ENCODE measurements around the gene CASQ2.
A peak's percentile ranks its signal among the peaks of the same experiment; 100 is the strongest.

Gene CASQ2

GRCh38 chr1:115654663-115655305 is 113.7 kb downstream of the CASQ2 start:
- POLR2A ChIA-PET = interaction anchor here (0.7 kb wide), 1 partner anchor 9 kb away, joined by 3 read pairs; no protein-coding TSS in a partner anchor
- peak overlapping the region; percentile 61 to 78 for H3K27ac ChIP-seq (ENCODE audit: insufficient read depth in 1 of 2, low read depth in 1 of 2, low read length in 2 of 2, poor library complexity in 1 of 2, severe bottlenecking in 2 of 2)

GRCh38 chr1:115654125-115654524 is 114.4 kb downstream of the CASQ2 start:
- H3K27me3 ChIP-seq (replicated peaks in 2 of 5; ENCODE audit: control insufficient read depth in 4 of 5, insufficient read depth in 5 of 5, low read length in 4 of 5) = no peaks in the 10 kb centered on the region
- CTCF ChIA-PET = interaction anchor here (0.7 to 4.2 kb wide), 3 partner anchors 10 to 343 kb away, joined by 4 to 16 read pairs (median 5); no protein-coding TSS in a partner anchor
- WGBS (ENCODE audit: insufficient coverage) = 100% methylated on average over 1 of the region's 3 CpGs
- H3K27ac ChIP-seq (ENCODE audit: insufficient read depth in 1 of 2, low read depth in 1 of 2, low read length in 2 of 2, poor library complexity in 1 of 2, severe bottlenecking in 2 of 2) = peak overlapping the region in 1 of 2 experiments; percentile 78
- peaks cover 3 to 53% (median 38%) of the 10 kb centered on the region in 4 experiments for H3K4me1 ChIP-seq (ENCODE audit: control extremely low read depth in 1 of 4, control insufficient read depth in 4 of 4, insufficient read depth in 4 of 4, low read length in 3 of 4)
- no peaks in the 10 kb centered on the region for H3K9me3 ChIP-seq (ENCODE audit: control extremely low read depth in 1 of 5, control insufficient read depth in 4 of 5, insufficient read depth in 2 of 5, low read depth in 1 of 5, low read length in 4 of 5)
- POLR2A ChIA-PET = no interaction called here
- H3K36me3 ChIP-seq (ENCODE audit: control insufficient read depth in 4 of 4, insufficient read depth in 4 of 4, low read length in 3 of 4) = peaks cover 7 to 29% (median 24%) of the 10 kb centered on the region in 4 experiments
- DNase-seq = no peak
- H3K4me3 ChIP-seq (ENCODE audit: control insufficient read depth in 1 of 7, extremely low read depth in 1 of 7, insufficient read depth in 4 of 7, low read depth in 2 of 7, low read length in 6 of 7) = no peak overlapping the region

More at GRCh38 chr1:115654663-115655305, 113.7 kb downstream of the CASQ2 start:
- no peaks in the 10 kb centered on the region for H3K27me3 ChIP-seq (replicated peaks in 2 of 5; ENCODE audit: control insufficient read depth in 4 of 5, insufficient read depth in 5 of 5, low read length in 4 of 5)
- peak; percentile 46 to 90 (median 84) for DNase-seq
- peak overlapping the region in 5 of 7 experiments; percentile 15 to 53 (median 43) for H3K4me3 ChIP-seq (ENCODE audit: control insufficient read depth in 1 of 7, extremely low read depth in 1 of 7, insufficient read depth in 4 of 7, low read depth in 2 of 7, low read length in 6 of 7)
- WGBS (ENCODE audit: insufficient coverage) = 6% methylated on average over 8 of the region's 14 CpGs
- H3K36me3 ChIP-seq (ENCODE audit: control insufficient read depth in 4 of 4, insufficient read depth in 4 of 4, low read length in 3 of 4) = peaks cover 10 to 32% (median 26%) of the 10 kb centered on the region in 4 experiments
- CTCF ChIA-PET = interaction anchor here (0.7 to 4.2 kb wide), 3 partner anchors 9 to 342 kb away, joined by 4 to 16 read pairs (median 5); no protein-coding TSS in a partner anchor
- H3K9me3 ChIP-seq (ENCODE audit: control extremely low read depth in 1 of 5, control insufficient read depth in 4 of 5, insufficient read depth in 2 of 5, low read depth in 1 of 5, low read length in 4 of 5) = no peaks in the 10 kb centered on the region
- H3K4me1 ChIP-seq (ENCODE audit: control extremely low read depth in 1 of 4, control insufficient read depth in 4 of 4, insufficient read depth in 4 of 4, low read length in 3 of 4) = peaks cover 3 to 47% (median 32%) of the 10 kb centered on the region in 4 experiments

- ChIA-PET POLR2A (no interaction called here), CTCF (interaction anchor here (1.2 to 4.2 kb wide), 3 partner anchors 17 to 44 kb away, joined by 3 to 16 read pairs (median 3); no protein-coding TSS in a partner anchor)
- no peak for DNase-seq
- no peak overlapping the region for H3K27ac ChIP-seq (ENCODE audit: insufficient read depth in 1 of 2, low read depth in 1 of 2, low read length in 2 of 2, poor library complexity in 1 of 2, severe bottlenecking in 2 of 2)
- no peak overlapping the region for H3K4me3 ChIP-seq (ENCODE audit: control insufficient read depth in 1 of 7, extremely low read depth in 1 of 7, insufficient read depth in 4 of 7, low read depth in 2 of 7, low read length in 6 of 7)
- no peaks in the 10 kb centered on the region for H3K27me3 ChIP-seq (replicated peaks in 2 of 5; ENCODE audit: control insufficient read depth in 4 of 5, insufficient read depth in 5 of 5, low read length in 4 of 5)
- peaks cover 3 to 67% (median 56%) of the 10 kb centered on the region in 4 experiments for H3K4me1 ChIP-seq (ENCODE audit: control extremely low read depth in 1 of 4, control insufficient read depth in 4 of 4, insufficient read depth in 4 of 4, low read length in 3 of 4)
- H3K36me3 ChIP-seq (ENCODE audit: control insufficient read depth in 4 of 4, insufficient read depth in 4 of 4, low read length in 3 of 4) = peaks cover 2 to 14% (median 11%) of the 10 kb centered on the region in 4 experiments
- H3K9me3 ChIP-seq (ENCODE audit: control extremely low read depth in 1 of 5, control insufficient read depth in 4 of 5, insufficient read depth in 2 of 5, low read depth in 1 of 5, low read length in 4 of 5) = no peaks in the 10 kb centered on the region
- WGBS (ENCODE audit: insufficient coverage) = no CpG with 5 or more reads among the region's 2 CpGs
These were observed 116.2 kb downstream of the CASQ2 start for GRCh38 chr1:115652236-115652788.

- H3K9me3 ChIP-seq (ENCODE audit: control extremely low read depth in 1 of 5, control insufficient read depth in 4 of 5, insufficient read depth in 2 of 5, low read depth in 1 of 5, low read length in 4 of 5) = no peaks in the 10 kb centered on the region
- peak overlapping the region in 1 of 2 experiments; percentile 36 for H3K27ac ChIP-seq (ENCODE audit: insufficient read depth in 1 of 2, low read depth in 1 of 2, low read length in 2 of 2, poor library complexity in 1 of 2, severe bottlenecking in 2 of 2)
- no peaks in the 10 kb centered on the region for H3K27me3 ChIP-seq (replicated peaks in 2 of 5; ENCODE audit: control insufficient read depth in 4 of 5, insufficient read depth in 5 of 5, low read length in 4 of 5)
- peaks cover 3 to 73% (median 61%) of the 10 kb centered on the region in 4 experiments for H3K4me1 ChIP-seq (ENCODE audit: control extremely low read depth in 1 of 4, control insufficient read depth in 4 of 4, insufficient read depth in 4 of 4, low read length in 3 of 4)
- WGBS (ENCODE audit: insufficient coverage) = 100% methylated on average over 1 of the region's 8 CpGs
- H3K36me3 ChIP-seq (ENCODE audit: control insufficient read depth in 4 of 4, insufficient read depth in 4 of 4, low read length in 3 of 4) = peaks cover 2 to 12% (median 9%) of the 10 kb centered on the region in 4 experiments
- CTCF ChIA-PET = interaction anchor here (1.2 to 4.2 kb wide), 2 partner anchors 18 to 43 kb away, joined by 3 to 16 read pairs; no protein-coding TSS in a partner anchor
- POLR2A ChIA-PET = no interaction called here
- H3K4me3 ChIP-seq (ENCODE audit: control insufficient read depth in 1 of 7, extremely low read depth in 1 of 7, insufficient read depth in 4 of 7, low read depth in 2 of 7, low read length in 6 of 7) = no peak overlapping the region
- peak in 1 of 3 donors; percentile 41 for DNase-seq
These were observed 117.1 kb downstream of the CASQ2 start for GRCh38 chr1:115651391-115651790.

- DNase-seq = no peak
- Histone ChIP-seq H3K36me3 (ENCODE audit: control insufficient read depth in 4 of 4, insufficient read depth in 4 of 4, low read length in 3 of 4) (peaks cover 2 to 11% (median 8%) of the 10 kb centered on the region in 4 experiments), H3K9me3 (ENCODE audit: control extremely low read depth in 1 of 5, control insufficient read depth in 4 of 5, insufficient read depth in 2 of 5, low read depth in 1 of 5, low read length in 4 of 5) (no peaks in the 10 kb centered on the region), H3K4me3 (ENCODE audit: control insufficient read depth in 1 of 7, extremely low read depth in 1 of 7, insufficient read depth in 4 of 7, low read depth in 2 of 7, low read length in 6 of 7) (no peak overlapping the region), H3K27ac (ENCODE audit: insufficient read depth in 1 of 2, low read depth in 1 of 2, low read length in 2 of 2, poor library complexity in 1 of 2, severe bottlenecking in 2 of 2) (peak overlapping the region in 1 of 2 experiments; percentile 36), H3K27me3 (replicated peaks in 2 of 5; ENCODE audit: control insufficient read depth in 4 of 5, insufficient read depth in 5 of 5, low read length in 4 of 5) (no peaks in the 10 kb centered on the region), H3K4me1 (ENCODE audit: control extremely low read depth in 1 of 4, control insufficient read depth in 4 of 4, insufficient read depth in 4 of 4, low read length in 3 of 4) (peaks cover 3 to 70% (median 60%) of the 10 kb centered on the region in 4 experiments)
- ChIA-PET CTCF (no interaction called here), POLR2A (no interaction called here)
- WGBS (ENCODE audit: insufficient coverage) = 93% methylated on average over 3 of the region's 3 CpGs
These were observed 117.6 kb downstream of the CASQ2 start for GRCh38 chr1:115650961-115651360.
